Mesodermal cell (in vitro differentiated cells): ENCODE results near the gene ZNF683.
"Not testable (repeated sequence)": the region's sequence is repeated elsewhere in the genome, so short reads cannot be mapped to it uniquely, and the experiment has no call there.

Source experiments
- H3K27ac ChIP-seq: 2 replicates; pipeline ENCODE4 v1.7.0; 2013; ENCODE audit warnings: mild to moderate bottlenecking, low read depth, low read length, moderate library complexity; ENCODE audit not compliant: severe bottlenecking
- H3K36me3 ChIP-seq: 2 replicates; pipeline ENCODE4 v1.7.1; 2013; ENCODE audit warnings: mild to moderate bottlenecking, low read length, moderate library complexity; ENCODE audit not compliant: control insufficient read depth, insufficient read depth
- H3K4me1 ChIP-seq: one replicate; pipeline ENCODE4 v1.7.1; 2013; ENCODE audit warnings: mild to moderate bottlenecking, low read length; ENCODE audit not compliant: insufficient read depth, control insufficient read depth, poor library complexity, severe bottlenecking
- H3K4me3 ChIP-seq: 2 replicates; pipeline ENCODE4 v1.7.0; 2013; ENCODE audit warnings: low read length, control low read depth, mild to moderate bottlenecking; ENCODE audit not compliant: insufficient read depth, poor library complexity, severe bottlenecking; ENCODE audit errors: extremely low read depth
- H3K9me3 ChIP-seq: 2 replicates; pipeline ENCODE4 v1.7.1; 2013; ENCODE audit warnings: mild to moderate bottlenecking, low read length, moderate library complexity; ENCODE audit not compliant: control insufficient read depth
- WGBS, 2 experiments: methylation state at CpG; one replicate each; pipeline ENCODE4 v1.1.5; 2013; ENCODE audit warnings: missing lambda C conversion rate in 2 of 2; ENCODE audit not compliant: insufficient coverage in 2 of 2; 5-methylcytosine and 5-hydroxymethylcytosine counted together

The ZNF683 gene

DNA sequence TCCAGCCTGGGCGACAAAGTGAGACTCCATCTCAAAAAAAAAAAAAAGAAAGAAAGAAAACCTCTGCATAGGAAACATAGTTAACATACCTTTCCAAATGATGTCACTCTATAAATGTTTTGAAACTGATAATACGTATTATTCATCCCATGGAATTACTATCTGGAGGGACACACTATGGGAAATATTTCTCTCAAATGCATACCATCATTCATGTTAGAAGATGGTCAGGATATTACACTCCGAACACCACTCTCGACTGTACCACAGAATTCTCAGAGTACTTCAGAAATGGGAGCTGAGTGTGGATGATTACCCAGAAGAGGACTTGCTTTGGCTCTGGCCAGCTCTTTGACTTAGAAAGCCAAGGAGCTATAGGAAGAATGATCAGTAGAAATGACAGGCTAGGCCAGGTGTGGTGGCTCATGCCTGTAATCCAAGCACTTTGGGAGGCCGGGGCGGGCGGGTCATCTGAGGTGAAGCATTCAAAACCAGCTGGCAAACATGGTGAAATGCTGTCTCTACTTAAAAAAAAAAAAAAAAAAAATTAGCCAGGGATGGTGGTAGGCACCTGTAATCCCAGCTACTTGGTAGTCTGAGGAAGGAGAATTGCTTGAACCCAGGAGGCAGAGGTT lies 32.8 kb upstream of the ZNF683 start:
- WGBS, 2 experiments, result 100% methylated on average over 1 of the region's 7 CpGs; no CpG with 5 or more reads in 1 of the 2 experiments

DNA sequence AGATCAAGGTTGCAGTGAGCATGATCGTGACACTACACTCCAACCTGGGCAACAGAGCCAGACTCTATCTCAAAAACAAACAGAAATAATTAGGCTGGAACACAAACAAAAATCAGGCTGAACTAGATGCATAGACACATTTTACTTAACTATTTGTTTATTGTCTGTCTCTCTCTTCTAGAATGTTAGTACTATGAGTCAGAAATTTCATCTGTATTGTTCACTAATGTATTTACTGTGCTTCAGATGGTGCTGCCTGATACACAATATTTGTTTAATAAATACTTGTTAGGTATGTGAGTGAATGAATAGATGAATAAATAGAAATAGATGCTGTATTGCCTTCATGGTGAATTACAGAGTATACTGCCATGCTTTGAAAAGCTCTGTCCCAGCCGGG lies 32.1 kb upstream of the ZNF683 start:
- 75 to 100% methylated on average over 1 to 2 of the region's 2 CpGs for WGBS, 2 experiments

More for the DNA sequence above, 32.8 kb upstream of the ZNF683 start:
- Histone ChIP-seq H3K9me3 (no peaks in the 10 kb centered on the region), H3K36me3 (no peaks in the 10 kb centered on the region), H3K4me1 (peaks cover 12% of the 10 kb centered on the region), H3K27ac (no peak overlapping the region), H3K4me3 (no peak overlapping the region)

DNA sequence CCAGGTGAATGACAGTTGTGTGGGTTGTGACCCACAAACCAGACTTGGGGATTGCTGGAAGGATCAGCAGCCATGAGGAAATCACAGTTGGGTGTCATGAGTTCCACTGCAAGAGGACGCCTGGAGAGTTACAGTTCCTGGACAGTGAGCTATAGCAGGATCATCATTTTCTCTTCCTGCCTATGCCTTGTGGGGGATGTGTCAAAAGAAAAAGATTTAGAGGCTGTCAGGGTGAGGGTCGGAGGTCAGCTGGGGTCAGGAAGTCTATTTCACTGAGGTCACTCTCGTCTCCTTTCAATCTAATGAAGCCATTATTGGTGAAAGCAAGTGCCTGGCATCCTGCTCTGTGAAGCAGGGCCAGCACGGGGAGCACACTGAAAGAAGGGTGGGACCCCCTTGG lies 31.1 kb upstream of the ZNF683 start:
- peaks cover 12% of the 10 kb centered on the region for H3K4me1 ChIP-seq
- H3K4me3 ChIP-seq, result no peak overlapping the region
- no peak overlapping the region for H3K27ac ChIP-seq
- H3K9me3 ChIP-seq, result no peaks in the 10 kb centered on the region
- WGBS, 2 experiments, result 61 to 77% methylated on average over 4 of the region's 4 CpGs
- no peaks in the 10 kb centered on the region for H3K36me3 ChIP-seq

More for the DNA sequence above, 32.1 kb upstream of the ZNF683 start:
- H3K9me3 ChIP-seq, result no peaks in the 10 kb centered on the region
- no peaks in the 10 kb centered on the region for H3K36me3 ChIP-seq
- no peak overlapping the region for H3K27ac ChIP-seq
- no peak overlapping the region for H3K4me3 ChIP-seq
- peaks cover 12% of the 10 kb centered on the region for H3K4me1 ChIP-seq

DNA sequence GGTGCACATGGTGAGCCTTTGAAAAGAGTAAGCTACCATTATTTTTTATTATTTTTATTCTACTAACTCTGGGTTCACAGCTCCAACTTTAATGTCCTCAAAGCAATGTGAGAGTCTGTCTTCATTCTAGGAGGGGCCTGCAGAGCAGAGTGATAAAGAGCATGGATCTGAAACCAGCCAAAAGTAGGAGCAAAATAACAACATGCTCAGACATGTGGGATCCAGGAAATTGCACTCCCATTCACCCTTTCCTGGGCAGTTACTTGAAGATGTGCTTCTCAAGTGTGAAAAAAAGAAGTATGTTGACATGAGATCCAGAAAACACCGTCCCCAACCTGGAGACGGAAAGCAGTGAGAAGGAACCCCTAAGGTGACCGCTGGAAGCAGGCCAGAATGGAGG lies 29.3 kb upstream of the ZNF683 start:
- Histone ChIP-seq H3K9me3 (no peaks in the 10 kb centered on the region), H3K4me3 (no peak overlapping the region), H3K4me1 (peaks cover 12% of the 10 kb centered on the region), H3K36me3 (no peaks in the 10 kb centered on the region), H3K27ac (no peak overlapping the region)
- WGBS, 2 experiments, result 96 to 98% methylated on average over 3 of the region's 3 CpGs

DNA sequence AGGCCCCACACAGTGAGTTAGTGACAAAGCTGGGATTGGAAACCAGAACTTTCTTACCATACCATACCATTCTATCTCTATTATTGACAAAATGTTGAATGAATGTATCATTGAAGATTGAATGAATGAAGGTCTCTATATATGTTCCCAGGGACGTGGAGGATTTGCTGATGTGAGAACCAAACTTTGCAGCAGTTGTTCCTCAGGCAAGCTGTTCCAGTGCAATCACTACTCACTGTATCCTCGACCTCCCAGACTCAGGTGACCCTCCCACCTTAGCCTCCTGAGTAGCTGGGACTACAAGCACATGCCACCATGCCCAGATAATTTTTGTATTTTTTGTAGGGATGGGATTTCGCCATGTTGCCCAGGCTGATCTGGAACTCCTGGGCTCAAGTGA lies 26.5 kb upstream of the ZNF683 start:
- Histone ChIP-seq H3K27ac (no peak overlapping the region), H3K4me3 (no peak overlapping the region), H3K36me3 (no peaks in the 10 kb centered on the region), H3K4me1 (peaks cover 5% of the 10 kb centered on the region), H3K9me3 (no peaks in the 10 kb centered on the region)
- 83 to 88% methylated on average over 1 to 2 of the region's 3 CpGs for WGBS, 2 experiments

DNA sequence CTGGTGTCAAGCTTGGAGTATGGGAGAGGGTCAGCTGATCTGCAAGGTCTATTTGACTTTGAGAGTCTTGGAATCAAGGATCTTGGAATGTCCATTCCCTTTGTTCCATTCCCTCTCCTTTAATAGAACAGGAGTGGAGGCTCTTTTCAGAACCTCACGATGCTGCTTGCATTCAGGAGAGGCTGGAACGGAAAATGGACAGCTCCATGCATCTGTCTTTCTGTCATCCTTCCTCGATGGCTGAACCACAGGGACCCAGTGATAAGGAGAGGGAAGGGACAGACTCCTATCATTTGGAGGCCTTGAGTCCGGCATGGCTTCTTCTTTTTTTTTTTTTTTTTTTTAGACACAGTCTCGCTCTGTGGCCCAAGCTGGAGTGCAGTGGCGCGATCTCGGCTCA lies 23.2 kb upstream of the ZNF683 start:
- no peaks in the 10 kb centered on the region for H3K4me1 ChIP-seq
- no peak overlapping the region for H3K27ac ChIP-seq
- H3K4me3 ChIP-seq, result no peak overlapping the region
- H3K9me3 ChIP-seq, result no peaks in the 10 kb centered on the region
- 81 to 88% methylated on average over 3 to 4 of the region's 8 CpGs for WGBS, 2 experiments
- H3K36me3 ChIP-seq, result no peaks in the 10 kb centered on the region

DNA sequence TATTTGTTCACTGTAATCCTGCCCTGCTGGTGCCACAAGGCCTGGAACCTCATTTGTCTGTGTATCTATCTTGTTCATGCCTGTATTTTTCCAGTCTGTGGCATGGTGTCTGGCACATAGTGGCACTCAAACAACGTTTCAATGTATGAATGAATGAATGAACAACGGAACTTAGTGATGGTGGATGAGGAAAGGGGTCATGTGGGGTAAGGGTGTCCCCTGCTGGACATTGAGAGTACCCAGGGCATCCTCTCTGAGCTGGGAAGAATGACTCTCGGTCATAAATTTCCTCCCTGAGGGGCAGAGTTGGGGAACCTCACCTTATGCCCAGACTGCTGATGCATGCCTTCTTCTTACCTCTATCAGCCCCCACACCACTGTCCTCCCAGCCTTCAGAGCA lies 18.9 kb upstream of the ZNF683 start:
- 6% methylated on average over 3 of the region's 3 CpGs for WGBS, 2 experiments
- no peak overlapping the region for H3K4me3 ChIP-seq

DNA sequence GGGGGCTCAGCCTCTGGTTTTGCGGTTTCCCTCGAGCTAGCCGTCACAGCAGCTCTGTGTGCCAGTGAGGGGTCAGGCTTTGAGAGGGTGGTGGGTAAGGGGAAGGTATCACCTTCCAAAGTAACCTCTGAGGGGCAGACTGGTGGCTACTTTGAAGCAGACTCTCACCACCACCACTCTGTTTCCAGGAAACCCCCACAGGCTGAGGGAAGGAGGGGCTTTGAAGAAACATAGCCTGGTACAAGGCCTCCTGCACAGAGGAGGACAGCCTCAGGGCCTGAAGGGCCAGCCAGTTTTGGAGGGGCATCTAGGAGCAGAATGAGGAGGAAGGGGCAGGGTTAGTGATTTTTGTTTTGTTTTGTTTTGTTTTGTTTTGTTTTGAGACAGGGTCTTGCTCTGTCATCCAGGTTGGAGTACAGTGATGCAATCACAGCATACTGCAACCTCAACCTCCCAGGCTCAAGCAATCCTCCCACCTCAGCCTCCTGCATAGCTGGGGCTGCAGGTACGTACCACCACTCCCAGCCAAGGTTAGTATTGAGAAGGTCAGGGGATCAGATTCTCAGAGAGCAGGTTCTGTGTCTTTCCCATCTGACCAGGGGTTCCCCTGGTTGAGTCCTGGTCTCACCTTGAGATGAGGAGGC lies 17.2 kb upstream of the ZNF683 start:
- no peaks in the 10 kb centered on the region for H3K9me3 ChIP-seq
- H3K4me1 ChIP-seq, result no peaks in the 10 kb centered on the region
- no peak overlapping the region for H3K27ac ChIP-seq
- 100% methylated on average over 3 of the region's 4 CpGs; no CpG with 5 or more reads in 1 of the 2 experiments for WGBS, 2 experiments
- no peak overlapping the region for H3K4me3 ChIP-seq
- no peaks in the 10 kb centered on the region for H3K36me3 ChIP-seq

More for the DNA sequence above, 18.9 kb upstream of the ZNF683 start:
- H3K4me1 ChIP-seq, result no peaks in the 10 kb centered on the region
- H3K36me3 ChIP-seq, result no peaks in the 10 kb centered on the region
- no peak overlapping the region for H3K27ac ChIP-seq
- H3K9me3 ChIP-seq, result no peaks in the 10 kb centered on the region

DNA sequence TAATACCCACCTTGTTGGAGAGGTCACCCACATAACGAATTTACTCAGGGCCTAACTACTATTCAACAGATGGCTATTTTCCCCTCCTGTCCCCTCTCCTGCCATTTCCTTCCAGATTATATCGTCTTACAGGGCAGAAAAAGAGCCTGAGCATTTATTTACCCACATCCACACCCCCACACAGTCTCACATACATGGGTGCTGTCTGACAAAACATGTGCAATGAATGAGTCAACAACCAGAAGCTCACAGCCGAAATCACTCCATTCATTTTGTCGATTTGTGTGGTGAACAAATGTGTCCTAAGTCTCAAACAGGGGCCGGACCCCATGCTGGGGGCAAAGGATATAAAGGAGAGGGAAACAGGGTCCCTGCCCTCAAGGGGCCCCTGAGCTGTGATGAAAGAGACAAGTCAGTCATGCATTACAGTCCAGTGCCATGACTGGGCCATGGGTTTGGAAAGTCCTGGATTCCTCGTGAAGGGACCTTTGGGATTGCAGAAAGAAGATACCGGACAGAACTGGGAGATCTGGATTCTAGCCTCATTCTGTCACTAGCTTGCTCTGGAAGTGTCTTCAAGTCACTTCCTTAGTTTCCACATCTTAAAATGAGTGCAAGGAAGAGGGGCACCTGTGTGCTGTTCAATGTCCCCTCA lies 16.4 kb upstream of the ZNF683 start:
- WGBS, 2 experiments, result 93% methylated on average over 7 of the region's 7 CpGs
- no peak overlapping the region for H3K4me3 ChIP-seq
- no peaks in the 10 kb centered on the region for H3K4me1 ChIP-seq
- no peaks in the 10 kb centered on the region for H3K36me3 ChIP-seq
- H3K9me3 ChIP-seq, result no peaks in the 10 kb centered on the region
- H3K27ac ChIP-seq, result no peak overlapping the region

DNA sequence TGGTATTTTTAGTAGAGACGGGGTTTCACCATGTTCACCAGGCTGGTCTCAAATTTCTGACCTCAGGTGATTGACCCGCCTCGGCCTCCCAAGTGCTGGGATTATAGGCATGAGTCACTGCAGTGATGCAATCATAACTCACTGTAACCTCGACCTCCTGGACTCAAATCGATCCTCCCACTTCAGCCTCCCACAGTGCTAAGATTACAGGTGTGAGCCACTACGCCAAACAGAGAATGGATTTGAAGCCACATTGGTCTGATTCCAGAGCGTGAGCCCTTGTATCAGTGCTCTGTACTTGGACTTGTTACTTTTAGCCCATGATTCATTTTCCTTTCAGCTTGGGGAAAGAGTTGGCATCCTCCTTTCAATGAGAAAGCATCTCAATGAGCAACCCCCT lies 14.9 kb upstream of the ZNF683 start:
- WGBS, 2 experiments, result 85 to 90% methylated on average over 7 of the region's 7 CpGs
- H3K4me1 ChIP-seq, result no peaks in the 10 kb centered on the region
- no peaks in the 10 kb centered on the region for H3K9me3 ChIP-seq
- no peaks in the 10 kb centered on the region for H3K36me3 ChIP-seq
- no peak overlapping the region for H3K27ac ChIP-seq
- no peak overlapping the region for H3K4me3 ChIP-seq

DNA sequence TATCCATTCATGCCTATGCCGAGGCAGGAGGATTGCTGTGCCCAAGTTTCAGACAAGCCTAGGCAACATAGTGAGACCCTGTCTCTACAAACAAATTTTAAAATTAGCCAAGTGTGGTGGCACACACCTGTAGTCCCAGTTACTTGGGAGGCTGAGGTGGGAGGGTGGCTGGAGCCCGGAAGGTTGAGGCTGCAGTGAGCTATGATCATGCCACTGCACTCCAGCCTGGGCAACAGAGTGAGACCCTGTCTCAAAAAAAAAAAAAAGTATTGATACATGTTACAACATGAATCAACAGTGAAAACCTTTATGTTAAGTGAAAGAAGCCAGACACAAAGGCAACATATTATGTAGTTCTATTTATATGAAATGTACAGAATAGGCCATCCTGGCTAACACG lies 12.5 kb upstream of the ZNF683 start:
- H3K27ac ChIP-seq, H3K4me3 ChIP-seq, H3K9me3 ChIP-seq, H3K4me1 ChIP-seq, H3K36me3 ChIP-seq: not testable (repeated sequence)
- 100% methylated on average over 1 of the region's 3 CpGs; no CpG with 5 or more reads in 1 of the 2 experiments for WGBS, 2 experiments
